Liver (tissue), 9 donors: ENCODE results near the gene PAPPA2. TPM values are rescaled to one million over a fixed set of nuclear protein-coding genes. Genes with fewer than 3 reads are reported as not detected.

ENCODE experiments used
- DNase-seq: peaks from one replicate; pipeline ENCODE4 v3.0.0-alpha.2; 2017; ENCODE audit warnings: low spot score
- H3K27ac ChIP-seq, 2 donors: one replicate each; pipeline ENCODE4 v1.7.0; 2013; ENCODE audit warnings: inconsistent platforms in 2 of 2, low read length in 2 of 2, control low read depth in 1 of 2, low read depth in 1 of 2, mild to moderate bottlenecking in 1 of 2
- H3K27me3 ChIP-seq, 4 donors: one replicate each; pipeline versions ENCODE4 v1.6.1 to v1.7.0; 2013; ENCODE audit warnings: low read length in 3 of 4, inconsistent platforms in 1 of 4, mild to moderate bottlenecking in 1 of 4, moderate library complexity in 1 of 4; ENCODE audit not compliant: control insufficient read depth in 4 of 4, insufficient read depth in 4 of 4
- H3K36me3 ChIP-seq, 4 donors: one replicate each; pipeline versions ENCODE4 v1.6.1 to v1.7.0; 2013; ENCODE audit warnings: low read length in 3 of 4, mild to moderate bottlenecking in 3 of 4, low read depth in 1 of 4, moderate library complexity in 1 of 4; ENCODE audit not compliant: control insufficient read depth in 4 of 4, insufficient read depth in 3 of 4
- H3K4me1 ChIP-seq, 4 donors: one replicate each; pipeline versions ENCODE4 v1.6.1 to v1.7.0; 2013; ENCODE audit warnings: low read length in 3 of 4, mild to moderate bottlenecking in 3 of 4, moderate library complexity in 1 of 4; ENCODE audit not compliant: control insufficient read depth in 4 of 4, insufficient read depth in 4 of 4
- H3K4me3 ChIP-seq, 3 donors: one replicate each; pipeline versions ENCODE4 v1.6.1 to v1.7.0; 2013; ENCODE audit warnings: low read length in 3 of 3, control low read depth in 1 of 3, low read depth in 1 of 3, mild to moderate bottlenecking in 1 of 3
- H3K9ac ChIP-seq, 2 donors: one replicate each; pipeline ENCODE4 v1.7.0; 2013; ENCODE audit warnings: low read length in 2 of 2, mild to moderate bottlenecking in 2 of 2, moderate library complexity in 2 of 2, control low read depth in 1 of 2, low read depth in 1 of 2
- H3K9me3 ChIP-seq, 4 donors: one replicate each; pipeline versions ENCODE4 v1.6.1 to v1.7.0; 2013; ENCODE audit warnings: low read length in 3 of 4; ENCODE audit not compliant: control insufficient read depth in 4 of 4
- ATF3 ChIP-seq: IDR thresholded peaks from 2 replicates; pipeline ENCODE4 v1.6.1; 2016; ENCODE audit warnings: antibody characterized with exemption
- FOXA2 ChIP-seq: IDR thresholded peaks from 2 replicates; pipeline ENCODE4 v1.6.1; 2016; ENCODE audit warnings: antibody characterized with exemption
- GABPA ChIP-seq, 2 donors: IDR thresholded peaks in 1 of 2; conservative IDR thresholded peaks in 1 of 2; 2 replicates each; pipeline ENCODE4 v1.6.1; 2016; ENCODE audit warnings: antibody characterized with exemption in 2 of 2, mild to moderate bottlenecking in 1 of 2, moderate library complexity in 1 of 2
- JUND ChIP-seq, 2 donors: IDR thresholded peaks; 2 replicates each; pipeline ENCODE4 v1.6.1; 2016; ENCODE audit warnings: antibody characterized with exemption in 2 of 2
- MAX ChIP-seq: IDR thresholded peaks from 2 replicates; pipeline ENCODE4 v1.6.1; 2016; ENCODE audit warnings: antibody characterized with exemption
- RAD21 ChIP-seq, 2 donors: IDR thresholded peaks; 2 replicates each; pipeline ENCODE4 v1.6.1; 2016; ENCODE audit warnings: antibody characterized with exemption in 2 of 2, mild to moderate bottlenecking in 2 of 2
- RXRA ChIP-seq, 2 donors: IDR thresholded peaks; 2 replicates each; pipeline ENCODE4 v1.6.1; 2017 to 2018; ENCODE audit warnings: antibody characterized with exemption in 2 of 2, mild to moderate bottlenecking in 1 of 2
- SP1 ChIP-seq: IDR thresholded peaks from 2 replicates; pipeline ENCODE4 v1.6.1; 2018; ENCODE audit warnings: antibody characterized with exemption, mild to moderate bottlenecking
- TAF1 ChIP-seq: conservative IDR thresholded peaks from 2 replicates; pipeline ENCODE4 v1.6.1; 2016; ENCODE audit warnings: antibody characterized with exemption, mild to moderate bottlenecking
- YY1 ChIP-seq: IDR thresholded peaks from 2 replicates; pipeline ENCODE4 v1.6.1; 2016; ENCODE audit warnings: antibody characterized with exemption, mild to moderate bottlenecking
- WGBS: extraction: QIAGEN DNeasy Blood & Tissue Kit; methylation state at CpG from one replicate; pipeline ENCODE4 v1.1.7; 2013; 5-methylcytosine and 5-hydroxymethylcytosine counted together
- polyA plus RNA-seq, 2 donors: library from polyadenylated mRNA; stranded (reverse) in 1 of 2; unstranded in 1 of 2; fragments of 200-250 nt in 1 of 2; fragments of >200 nt in 1 of 2; fragmentation: Nextera tagmentation in 1 of 2; extraction: Ambion mirVana in 1 of 2; gene quantifications; one replicate each; pipeline versions ENCODE4 v1.2.1 to v1.2.3, GENCODE V29; 2013 to 2015
- total RNA-seq, 2 donors: library from RNA; depleted of rRNA; stranded (reverse); fragments of >200 nt; gene quantifications; one replicate each; pipeline ENCODE4 v1.2.3, GENCODE V29; 2014
- TF ChIP-seq, protein P1 (sequence below): fragments of 150-350 bp; IDR thresholded peaks from 2 replicates; pipeline ENCODE4 v1.5.1; 2017; ENCODE audit warnings: improper control_type of control experiment, low read depth, low read length; ENCODE audit not compliant: missing input control
- donor health status: healthy.
- donor health status: healthy.
- donor health status: healthy.
- donor health status: healthy.
- donor health status: healthy.

Gene PAPPA2
- total and polyA plus RNA-seq, 4 donors: 0.19 to 27.2 (median 13.4) TPM

DNA sequence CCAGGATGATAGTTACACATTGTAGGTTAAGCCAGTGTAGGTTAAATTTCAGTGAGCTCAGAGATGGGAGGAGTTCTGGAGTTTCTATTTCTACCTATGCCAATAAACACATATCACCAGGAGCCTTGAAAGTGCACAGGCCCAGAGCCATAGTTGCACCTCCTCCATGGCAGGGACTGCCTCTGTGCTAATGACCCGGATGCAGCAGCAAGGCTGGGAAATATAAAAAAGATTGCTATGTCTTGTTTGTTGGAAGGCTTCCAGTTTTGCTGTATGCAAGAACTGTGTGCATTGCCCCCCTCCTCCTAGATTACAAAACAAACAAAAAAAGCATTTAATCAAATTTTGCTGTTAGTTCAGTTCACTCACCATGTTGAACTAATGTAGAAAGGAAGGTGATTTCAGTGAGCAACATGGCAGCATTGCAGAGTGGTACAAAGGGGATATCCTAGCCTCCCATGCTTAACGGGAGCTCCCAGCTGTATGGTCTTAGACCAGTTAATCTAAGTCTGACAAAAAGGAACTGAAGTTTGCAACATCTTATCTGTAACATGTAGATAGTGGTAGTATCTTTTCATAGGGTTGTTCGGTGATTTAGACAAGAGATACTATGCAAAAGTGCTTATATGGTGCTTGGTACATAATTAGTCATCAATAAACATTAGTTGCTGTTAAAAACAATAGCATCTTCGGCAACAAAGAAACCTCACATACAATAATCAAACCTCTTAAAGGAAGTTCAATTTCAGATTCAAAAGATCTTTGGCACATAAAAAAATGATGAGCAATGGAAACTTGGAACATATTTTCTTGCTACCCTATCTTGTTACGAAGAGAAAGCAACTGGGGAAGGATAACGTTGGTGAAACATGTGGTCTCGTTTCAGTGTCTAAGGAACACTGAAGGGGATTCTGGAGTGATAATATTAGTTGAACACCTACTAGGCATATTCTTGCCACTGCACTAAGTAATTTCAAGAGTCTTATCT, 392.1 kb downstream of the PAPPA2 start:
- Histone ChIP-seq H3K4me3 (no peak overlapping the region), H3K4me1 (no peaks in the 10 kb centered on the region), H3K27ac (no peak overlapping the region), H3K36me3 (no peaks in the 10 kb centered on the region), H3K27me3 (no peaks in the 10 kb centered on the region), H3K9ac (no peak overlapping the region), H3K9me3 (no peaks in the 10 kb centered on the region)
- no peak for TF ChIP-seq FOXA2
- no peak for TF ChIP-seq MAX
- TF ChIP-seq TAF1: no peak
- no peak for TF ChIP-seq SP1
- TF ChIP-seq YY1: no peak
- no peak for TF ChIP-seq GABPA (IDR thresholded peaks at IDR 0.05 in 1 of 2, conservative IDR thresholded peaks at IDR 0.05 in 1 of 2)
- WGBS: 78% methylated on average over 7 of the region's 7 CpGs
- no peak for DNase-seq

- no peaks in the 10 kb centered on the region for H3K9me3 ChIP-seq
- 80% methylated on average over 4 of the region's 4 CpGs for WGBS
- H3K4me3 ChIP-seq: no peak overlapping the region
- DNase-seq: no peak
- H3K36me3 ChIP-seq: no peaks in the 10 kb centered on the region
- no peak overlapping the region for H3K27ac ChIP-seq
- TF ChIP-seq, protein P1, sequence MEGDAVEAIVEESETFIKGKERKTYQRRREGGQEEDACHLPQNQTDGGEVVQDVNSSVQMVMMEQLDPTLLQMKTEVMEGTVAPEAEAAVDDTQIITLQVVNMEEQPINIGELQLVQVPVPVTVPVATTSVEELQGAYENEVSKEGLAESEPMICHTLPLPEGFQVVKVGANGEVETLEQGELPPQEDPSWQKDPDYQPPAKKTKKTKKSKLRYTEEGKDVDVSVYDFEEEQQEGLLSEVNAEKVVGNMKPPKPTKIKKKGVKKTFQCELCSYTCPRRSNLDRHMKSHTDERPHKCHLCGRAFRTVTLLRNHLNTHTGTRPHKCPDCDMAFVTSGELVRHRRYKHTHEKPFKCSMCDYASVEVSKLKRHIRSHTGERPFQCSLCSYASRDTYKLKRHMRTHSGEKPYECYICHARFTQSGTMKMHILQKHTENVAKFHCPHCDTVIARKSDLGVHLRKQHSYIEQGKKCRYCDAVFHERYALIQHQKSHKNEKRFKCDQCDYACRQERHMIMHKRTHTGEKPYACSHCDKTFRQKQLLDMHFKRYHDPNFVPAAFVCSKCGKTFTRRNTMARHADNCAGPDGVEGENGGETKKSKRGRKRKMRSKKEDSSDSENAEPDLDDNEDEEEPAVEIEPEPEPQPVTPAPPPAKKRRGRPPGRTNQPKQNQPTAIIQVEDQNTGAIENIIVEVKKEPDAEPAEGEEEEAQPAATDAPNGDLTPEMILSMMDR: no peak
- TF ChIP-seq RXRA (IDR thresholded peaks at IDR 0.05) (no peak), MAX (no peak), ATF3 (no peak), FOXA2 (no peak)
- no peak overlapping the region for H3K9ac ChIP-seq
- H3K4me1 ChIP-seq: no peaks in the 10 kb centered on the region
- no peaks in the 10 kb centered on the region for H3K27me3 ChIP-seq
Measured at GRCh38 chr1:176857632-176858031, 394.7 kb downstream of the PAPPA2 start.

DNA sequence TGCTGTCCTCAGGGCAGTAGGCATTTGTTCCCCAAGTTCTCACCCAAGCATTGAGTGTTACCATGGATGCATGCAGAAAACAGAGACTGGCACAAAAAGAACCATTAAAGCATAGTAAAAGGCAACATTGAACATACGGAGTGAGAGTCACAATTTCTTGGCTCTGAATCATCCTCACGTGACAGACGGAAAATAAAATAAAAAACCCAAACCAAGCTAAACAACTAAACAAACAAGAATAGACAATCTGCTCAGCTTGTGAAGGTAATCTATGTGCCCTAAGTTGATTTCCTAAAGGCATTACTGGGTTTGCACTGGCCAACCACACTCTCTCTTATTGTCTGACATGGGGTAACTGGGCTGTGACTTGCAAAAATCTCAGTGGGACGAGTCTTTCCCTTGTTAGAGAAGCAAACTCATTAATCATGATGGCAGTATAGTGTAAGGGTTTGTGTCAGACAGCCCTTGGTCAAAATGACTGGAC, 395.5 kb downstream of the PAPPA2 start:
- no peak for DNase-seq

More for the DNA sequence above, 395.5 kb downstream of the PAPPA2 start:
- 66% methylated on average over 4 of the region's 4 CpGs for WGBS
- no peak overlapping the region for H3K4me3 ChIP-seq
- H3K27ac ChIP-seq: no peak overlapping the region
- H3K9me3 ChIP-seq: no peaks in the 10 kb centered on the region
- H3K4me1 ChIP-seq: no peaks in the 10 kb centered on the region
- H3K9ac ChIP-seq: no peak overlapping the region
- H3K36me3 ChIP-seq: no peaks in the 10 kb centered on the region
- no peaks in the 10 kb centered on the region for H3K27me3 ChIP-seq
- TF ChIP-seq RAD21 (IDR thresholded peaks at IDR 0.05): no peak
- TF ChIP-seq JUND (IDR thresholded peaks at IDR 0.05): no peak
- TF ChIP-seq SP1: no peak
